HG03442 (cell line): ENCODE results near the gene ARHGEF5.
"Not testable (repeated sequence)": the region's sequence is repeated elsewhere in the genome, so short reads cannot be mapped to it uniquely, and the experiment has no call there.

Source experiments
- ATAC-seq: cut with Tn5 transposase; IDR thresholded peaks from one replicate; pipeline ENCODE4 v1.9.1; 2021; ENCODE audit warnings: mild to moderate bottlenecking, moderate library complexity; ENCODE audit not compliant: unreplicated experiment

The ARHGEF5 gene

GRCh38 chr7:144418931-144419330 lies 63.7 kb downstream of the ARHGEF5 start:
- ATAC-seq: not testable (repeated sequence)

GRCh38 chr7:144427539-144427938 lies 72.3 kb downstream of the ARHGEF5 start:
- ATAC-seq: not testable (repeated sequence)

GRCh38 chr7:144428431-144428830 lies 73.2 kb downstream of the ARHGEF5 start:
- ATAC-seq: no peak
